Right lobe of liver (tissue), 4 donors: Measurements from ENCODE around the gene INSR.

Experiments used
- POLR2A ChIP-seq: fragments of 450-650 bp; IDR thresholded peaks from one replicate; pipeline ENCODE4 v1.6.1; 2017; ENCODE audit warnings: antibody characterized with exemption, mild to moderate bottlenecking
- TF ChIP-seq, protein P1 (sequence below), 4 donors: fragments of 200-600 bp in 3 of 4; fragments of 450-650 bp in 1 of 4; IDR thresholded peaks; one replicate each; pipeline versions ENCODE4 v1.5.1 to v1.8.0; 2016 to 2022; ENCODE audit warnings: antibody characterized with exemption in 4 of 4, mild to moderate bottlenecking in 2 of 4
- donor health status: DM: no; HTN: no; CAD: no.
- donor health status: DM: no; HTN: no; CAD: no.
- donor health status: DM: no; HTN: yes; CAD: no.

DNA sequence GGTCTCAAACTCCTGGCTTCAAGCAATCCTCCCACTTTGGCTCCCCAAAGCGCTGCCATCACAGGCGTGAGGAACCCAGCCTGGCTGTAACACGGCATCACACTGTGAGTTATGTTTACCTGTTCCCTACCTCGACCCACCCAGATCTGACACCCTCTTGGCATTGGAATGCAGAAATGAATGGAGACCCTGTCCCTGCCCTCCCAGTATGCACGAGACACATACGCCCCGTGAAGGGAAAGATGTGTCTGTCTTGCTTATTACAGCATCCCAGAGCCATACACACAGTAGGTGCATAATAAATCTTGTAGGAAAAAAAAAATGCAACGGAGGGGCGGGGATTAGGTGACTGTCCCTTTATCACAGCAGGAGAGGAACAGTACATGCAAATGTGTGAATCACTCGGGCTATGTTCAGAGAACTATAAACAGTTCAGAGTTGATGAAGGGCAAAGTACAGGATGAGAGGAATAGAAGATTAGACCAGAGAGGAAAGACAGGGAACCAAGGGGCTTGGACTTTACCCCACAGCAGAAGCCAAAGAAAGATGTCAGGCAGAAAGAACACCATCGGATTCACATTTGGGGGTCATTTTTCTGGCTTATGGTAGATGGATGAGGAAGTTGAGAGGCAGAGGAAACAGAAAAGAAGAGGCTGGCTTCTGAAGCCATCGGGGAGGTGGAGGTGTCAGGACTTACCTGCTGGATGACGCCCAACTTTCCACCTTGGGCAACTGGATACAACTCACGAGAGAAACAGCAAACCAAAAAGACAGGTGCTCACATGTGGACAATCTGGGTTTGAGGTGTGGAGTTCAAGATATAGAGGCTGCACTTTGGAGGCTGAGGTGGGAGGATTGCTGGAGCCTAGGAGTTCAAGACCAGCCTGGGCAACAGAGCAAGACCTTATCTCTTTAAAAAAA lies 94.3 kb downstream of the INSR start:
- TF ChIP-seq, protein P1, sequence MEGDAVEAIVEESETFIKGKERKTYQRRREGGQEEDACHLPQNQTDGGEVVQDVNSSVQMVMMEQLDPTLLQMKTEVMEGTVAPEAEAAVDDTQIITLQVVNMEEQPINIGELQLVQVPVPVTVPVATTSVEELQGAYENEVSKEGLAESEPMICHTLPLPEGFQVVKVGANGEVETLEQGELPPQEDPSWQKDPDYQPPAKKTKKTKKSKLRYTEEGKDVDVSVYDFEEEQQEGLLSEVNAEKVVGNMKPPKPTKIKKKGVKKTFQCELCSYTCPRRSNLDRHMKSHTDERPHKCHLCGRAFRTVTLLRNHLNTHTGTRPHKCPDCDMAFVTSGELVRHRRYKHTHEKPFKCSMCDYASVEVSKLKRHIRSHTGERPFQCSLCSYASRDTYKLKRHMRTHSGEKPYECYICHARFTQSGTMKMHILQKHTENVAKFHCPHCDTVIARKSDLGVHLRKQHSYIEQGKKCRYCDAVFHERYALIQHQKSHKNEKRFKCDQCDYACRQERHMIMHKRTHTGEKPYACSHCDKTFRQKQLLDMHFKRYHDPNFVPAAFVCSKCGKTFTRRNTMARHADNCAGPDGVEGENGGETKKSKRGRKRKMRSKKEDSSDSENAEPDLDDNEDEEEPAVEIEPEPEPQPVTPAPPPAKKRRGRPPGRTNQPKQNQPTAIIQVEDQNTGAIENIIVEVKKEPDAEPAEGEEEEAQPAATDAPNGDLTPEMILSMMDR (IDR thresholded peaks at IDR 0.05) = no peak
- peak; percentile 8 for TF ChIP-seq POLR2A
